Fibroblast of gingiva (primary cell): ENCODE measurements around the gene SPATS2L.
"Not testable (repeated sequence)": the region's sequence is repeated elsewhere in the genome, so short reads cannot be mapped to it uniquely, and the experiment has no call there.

ENCODE experiments used
- DNase-seq: peaks from one replicate; pipeline ENCODE4 v3.0.0-alpha.2; 2011; ENCODE audit warnings: low read depth

The SPATS2L gene

GRCh38 chr2:200320991-200321390 lies 14.5 kb downstream of the SPATS2L start:
- DNase-seq: no peak

- DNase-seq: no peak
Measured at GRCh38 chr2:200321780-200322534, 15.5 kb downstream of the SPATS2L start.

DNA sequence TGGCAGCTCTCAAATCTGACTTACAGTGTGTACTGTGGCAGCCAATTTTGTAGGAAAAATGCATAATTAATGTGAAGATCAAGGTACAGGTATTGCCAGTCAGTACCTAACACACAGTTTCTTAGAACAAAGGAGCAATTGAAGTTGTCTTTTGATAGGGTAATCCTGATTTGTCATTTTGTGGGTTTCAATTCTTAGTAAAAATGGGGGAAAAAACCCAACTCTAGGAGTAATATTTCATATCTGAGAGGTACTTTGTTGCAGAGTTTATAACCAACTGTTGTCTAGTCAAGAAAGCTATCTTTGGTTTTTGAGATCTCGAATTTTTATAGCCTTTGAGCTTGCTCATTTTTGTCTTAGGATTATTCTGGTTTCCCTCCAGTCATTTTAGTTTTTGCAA lies 16.1 kb downstream of the SPATS2L start:
- no peak for DNase-seq

- DNase-seq: no peak
Measured at GRCh38 chr2:200324362-200324761, 17.9 kb downstream of the SPATS2L start.

DNA sequence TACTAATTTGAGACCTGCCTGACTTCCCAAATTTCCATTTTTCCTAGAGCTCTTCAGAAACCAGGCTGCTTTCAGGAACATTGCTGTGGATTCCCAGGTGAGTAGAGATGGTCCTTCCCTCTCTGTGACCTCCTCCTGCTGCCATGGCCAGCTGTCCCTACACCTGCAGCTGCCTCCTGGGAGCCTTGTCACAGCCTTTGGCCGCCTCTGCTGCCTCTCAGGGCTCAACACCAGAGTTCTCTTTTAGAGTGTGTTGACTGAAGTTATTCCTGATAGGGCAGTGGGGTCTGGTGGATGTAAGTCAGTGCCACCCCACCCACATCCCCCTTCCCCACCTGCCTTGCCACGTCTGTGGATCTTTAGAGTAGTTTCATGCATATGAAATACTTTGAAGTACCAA lies 22.9 kb downstream of the SPATS2L start:
- DNase-seq: no peak

DNA sequence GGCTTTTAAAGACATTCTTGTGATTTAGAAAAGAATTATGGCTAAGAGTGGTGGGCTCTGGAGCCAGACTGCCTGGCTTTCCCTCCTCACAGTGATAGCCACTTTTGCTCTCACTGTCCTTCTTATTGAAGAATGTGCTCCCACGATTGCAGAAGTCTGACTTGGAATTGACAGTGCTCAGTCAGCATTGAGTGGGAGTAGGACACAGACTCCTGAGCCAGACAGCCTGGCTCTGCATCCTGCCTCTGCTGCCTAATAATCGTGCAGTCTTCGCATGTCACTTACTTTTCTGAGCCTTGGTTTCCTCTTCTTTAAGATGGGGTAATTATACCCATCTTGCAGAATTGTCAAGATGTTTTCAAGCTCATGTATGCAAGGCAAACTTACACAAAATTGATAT lies 23.3 kb downstream of the SPATS2L start:
- no peak for DNase-seq

GRCh38 chr2:200330351-200331060 lies 24.0 kb downstream of the SPATS2L start:
- no peak for DNase-seq

GRCh38 chr2:200331061-200331400 lies 24.5 kb downstream of the SPATS2L start:
- DNase-seq: no peak

DNA sequence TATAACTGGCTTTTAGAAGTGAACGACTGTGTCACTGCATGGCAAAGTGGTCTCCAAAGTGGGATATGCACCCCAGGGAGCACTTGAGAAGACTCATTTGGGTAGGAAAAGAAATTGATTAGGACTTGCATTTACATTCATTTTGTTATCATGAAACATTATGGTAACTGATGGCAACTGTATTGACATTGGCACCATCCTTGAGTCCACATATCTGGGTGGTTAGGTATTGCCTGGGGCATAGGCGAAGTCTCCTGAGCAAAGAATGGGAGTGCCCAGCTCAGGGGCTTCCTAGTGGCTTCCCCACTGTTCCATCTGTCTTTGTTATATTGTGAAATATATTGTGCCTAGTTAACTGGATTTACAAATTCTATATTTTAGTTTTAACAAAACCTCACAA lies 29.2 kb downstream of the SPATS2L start:
- no peak for DNase-seq

DNA sequence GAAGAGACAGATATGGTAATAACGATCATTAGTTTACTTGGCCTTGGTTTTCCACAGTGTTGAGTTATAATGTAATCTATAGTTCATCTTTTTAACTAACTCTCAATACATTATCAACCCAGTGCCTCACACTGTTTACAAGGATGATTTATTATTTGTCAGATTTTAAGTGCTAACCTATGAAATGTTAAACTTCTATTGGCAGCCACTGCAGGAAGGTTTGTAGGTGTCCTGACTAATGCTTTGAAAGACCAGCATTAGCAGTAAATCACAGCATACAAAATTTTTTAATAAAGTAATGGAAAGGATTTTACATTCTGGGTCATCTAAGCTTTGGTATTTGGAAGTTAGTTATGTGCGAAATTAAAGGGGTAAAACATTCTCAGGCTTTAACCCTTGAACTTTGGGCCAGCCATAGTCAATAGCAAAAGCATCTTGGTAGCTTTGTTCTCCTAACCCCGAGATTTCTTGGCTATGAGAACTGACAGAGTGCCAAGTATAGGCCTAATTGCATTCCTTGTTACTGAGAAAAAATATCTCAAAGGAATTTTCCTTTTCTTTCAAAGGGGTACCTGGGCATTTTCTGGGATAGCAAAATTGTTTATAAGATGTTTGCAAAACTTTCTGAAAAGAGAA lies 30.6 kb downstream of the SPATS2L start:
- DNase-seq: no peak

- DNase-seq: no peak
Measured at GRCh38 chr2:200337621-200338020, 31.1 kb downstream of the SPATS2L start.

GRCh38 chr2:200338692-200339091 lies 32.2 kb downstream of the SPATS2L start:
- no peak for DNase-seq

GRCh38 chr2:200340508-200341224 lies 34.2 kb downstream of the SPATS2L start:
- DNase-seq: no peak

- DNase-seq: peak; percentile 25
Measured at GRCh38 chr2:200341376-200341775, 34.9 kb downstream of the SPATS2L start.

- DNase-seq: no peak
Measured at GRCh38 chr2:200342235-200342634, 35.7 kb downstream of the SPATS2L start.

DNA sequence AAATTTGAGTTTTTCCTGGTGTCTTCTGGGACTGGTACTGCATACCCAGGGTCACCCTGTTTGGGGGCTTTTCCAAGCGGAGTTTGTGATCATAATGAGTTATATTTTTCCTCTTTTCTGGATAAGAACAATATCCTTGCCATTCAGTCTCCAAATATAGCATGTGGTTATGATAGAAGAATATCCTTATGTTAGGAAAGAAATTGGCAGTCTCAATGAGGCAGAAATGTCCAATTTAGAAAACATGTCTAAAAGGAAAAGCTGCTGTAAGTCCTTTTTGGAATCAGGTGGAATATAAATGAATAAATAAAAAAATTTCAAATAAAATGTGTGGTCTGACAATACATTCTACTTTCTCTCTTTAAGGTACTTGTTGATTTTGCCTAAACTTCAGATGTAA lies 36.2 kb downstream of the SPATS2L start:
- no peak for DNase-seq

GRCh38 chr2:200344202-200344601 lies 37.7 kb downstream of the SPATS2L start:
- not testable (repeated sequence) for DNase-seq

- no peak for DNase-seq
Measured at GRCh38 chr2:200345975-200346374, 39.5 kb downstream of the SPATS2L start.

DNA sequence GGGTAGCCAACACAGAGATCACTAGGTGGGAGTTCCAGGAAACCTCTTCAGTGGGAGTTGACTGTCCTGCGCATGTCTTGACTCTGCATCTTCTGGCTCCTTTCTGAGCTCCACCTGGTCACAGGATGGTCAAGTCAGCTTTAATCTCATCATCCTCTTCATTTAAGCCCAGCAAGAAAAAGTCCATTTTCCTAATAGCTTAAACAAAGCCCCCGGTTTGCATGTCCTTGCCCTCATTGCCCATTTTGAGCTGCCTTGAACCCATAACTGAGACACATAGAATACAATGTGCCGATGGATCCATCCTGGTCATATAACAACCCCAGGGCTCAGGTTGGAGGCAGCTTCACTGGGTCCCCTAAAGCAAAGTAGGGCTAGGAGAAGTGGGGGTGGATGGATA lies 40.8 kb downstream of the SPATS2L start:
- DNase-seq: no peak

DNA sequence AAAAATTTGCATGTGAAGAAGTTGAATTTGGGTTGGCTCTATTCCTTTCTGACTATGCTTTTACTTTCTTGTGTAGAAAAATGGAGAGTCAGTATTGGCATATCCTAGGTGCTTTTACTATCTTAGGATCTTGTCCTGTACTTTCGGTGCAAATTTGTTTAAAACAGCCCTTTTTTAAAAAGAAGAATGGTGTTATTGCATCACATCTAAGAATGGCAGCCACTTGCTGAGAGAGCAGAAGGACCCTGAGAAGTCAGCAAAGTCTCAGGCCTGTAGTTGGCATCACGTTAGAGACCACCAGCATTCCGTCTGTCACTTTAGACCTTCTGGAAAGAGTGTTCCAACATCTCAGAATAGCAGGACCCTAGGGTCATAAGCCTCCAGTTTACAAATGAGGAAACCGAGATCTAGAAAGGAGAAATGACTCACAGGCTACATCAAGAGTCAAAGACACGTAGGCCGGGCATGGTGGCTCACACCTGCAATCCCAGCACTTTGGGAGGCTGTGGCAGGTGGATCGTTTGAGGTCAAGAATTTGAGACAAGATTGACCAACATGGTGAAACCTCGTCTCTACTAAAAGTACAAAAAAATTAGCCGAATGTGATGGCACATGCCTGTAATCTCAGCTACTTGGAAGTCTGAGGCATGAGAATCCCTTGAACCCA lies 42.5 kb downstream of the SPATS2L start:
- DNase-seq: no peak

DNA sequence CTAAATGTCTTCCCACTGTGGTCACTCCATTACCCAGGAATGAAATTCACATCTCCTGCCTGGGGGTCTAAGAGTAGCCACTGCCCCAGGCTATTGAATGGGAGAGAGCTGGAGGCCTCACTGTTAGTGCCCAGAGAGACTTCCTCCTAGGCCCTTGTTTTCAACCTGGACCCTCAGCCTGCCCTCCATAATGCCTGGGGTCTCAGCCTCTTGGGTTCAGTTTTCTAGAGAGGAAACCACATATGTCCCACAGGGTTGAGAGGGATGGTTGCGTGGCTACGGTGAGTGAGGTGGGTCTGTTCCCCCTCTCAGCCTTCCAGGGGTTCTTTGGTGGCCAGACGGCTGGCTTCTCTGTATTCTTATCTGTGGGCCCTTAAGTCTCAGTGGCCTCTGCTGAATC lies 43.4 kb downstream of the SPATS2L start:
- no peak for DNase-seq

DNA sequence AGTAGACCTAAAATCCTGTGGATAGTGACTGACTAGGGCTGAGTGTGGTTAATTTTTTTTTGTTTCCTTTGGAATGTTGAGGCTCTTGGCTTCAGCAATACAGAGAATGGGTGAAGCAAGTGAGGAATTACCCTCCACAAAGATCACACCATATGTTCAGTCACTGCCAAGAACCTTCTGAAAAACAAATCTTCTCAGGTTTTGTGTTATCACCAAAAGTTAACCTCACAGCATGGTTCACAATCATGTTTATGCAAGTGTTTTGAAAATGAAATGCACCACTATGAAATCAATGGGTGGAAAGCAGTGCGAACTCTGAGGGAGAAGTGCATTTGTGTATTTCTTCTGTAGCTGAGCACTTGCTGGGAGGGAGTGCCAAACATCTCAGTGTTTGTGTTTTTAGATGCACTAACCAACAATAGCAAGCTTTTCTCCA lies 44.4 kb downstream of the SPATS2L start:
- DNase-seq: peak; percentile 60
